ENCODE results near the gene CSNK2A2.

DNA sequence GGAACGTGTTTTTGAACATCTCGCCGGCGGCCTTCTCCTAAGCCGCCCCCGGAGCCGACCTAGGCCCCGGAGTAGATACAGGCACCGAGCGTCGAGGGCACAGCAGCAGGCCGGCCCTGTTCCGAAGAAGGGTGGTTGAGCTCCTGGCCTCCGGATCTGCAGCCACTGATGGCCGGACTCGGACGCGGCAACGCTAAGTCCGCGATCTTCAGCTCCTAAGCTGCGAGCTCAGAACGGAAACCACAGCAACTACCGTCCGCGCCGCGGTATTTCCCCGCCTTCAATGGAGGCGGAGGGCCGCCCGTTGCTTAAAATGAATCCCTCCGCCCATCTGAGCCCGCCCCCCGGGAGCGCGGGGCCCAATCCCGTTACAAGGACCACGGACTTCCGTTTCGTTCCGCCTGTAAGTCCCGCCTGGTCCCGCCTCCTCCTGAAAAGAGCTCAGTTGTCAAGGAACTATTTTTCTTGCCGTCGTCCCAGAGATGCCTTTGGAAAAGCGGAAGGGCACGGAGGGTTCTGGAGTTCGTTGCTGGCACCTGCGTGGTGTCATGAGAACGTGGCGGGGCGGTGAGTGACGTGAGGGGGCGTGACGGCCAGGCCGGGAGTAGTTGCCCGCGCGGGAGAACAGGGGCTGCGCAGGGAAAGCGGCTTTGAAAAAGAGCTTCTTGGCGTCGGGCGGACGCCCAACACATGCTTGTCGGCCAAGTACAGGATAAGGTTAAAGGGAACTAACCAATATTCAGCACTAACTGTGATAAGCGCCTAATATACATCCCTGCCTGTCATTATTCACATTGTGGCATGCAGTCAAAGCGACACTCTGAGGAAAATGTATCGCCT, 68.6 kb downstream of the CSNK2A2 start, which contains the start of gene CFAP20:
- TF ChIP-seq, protein P1, sequence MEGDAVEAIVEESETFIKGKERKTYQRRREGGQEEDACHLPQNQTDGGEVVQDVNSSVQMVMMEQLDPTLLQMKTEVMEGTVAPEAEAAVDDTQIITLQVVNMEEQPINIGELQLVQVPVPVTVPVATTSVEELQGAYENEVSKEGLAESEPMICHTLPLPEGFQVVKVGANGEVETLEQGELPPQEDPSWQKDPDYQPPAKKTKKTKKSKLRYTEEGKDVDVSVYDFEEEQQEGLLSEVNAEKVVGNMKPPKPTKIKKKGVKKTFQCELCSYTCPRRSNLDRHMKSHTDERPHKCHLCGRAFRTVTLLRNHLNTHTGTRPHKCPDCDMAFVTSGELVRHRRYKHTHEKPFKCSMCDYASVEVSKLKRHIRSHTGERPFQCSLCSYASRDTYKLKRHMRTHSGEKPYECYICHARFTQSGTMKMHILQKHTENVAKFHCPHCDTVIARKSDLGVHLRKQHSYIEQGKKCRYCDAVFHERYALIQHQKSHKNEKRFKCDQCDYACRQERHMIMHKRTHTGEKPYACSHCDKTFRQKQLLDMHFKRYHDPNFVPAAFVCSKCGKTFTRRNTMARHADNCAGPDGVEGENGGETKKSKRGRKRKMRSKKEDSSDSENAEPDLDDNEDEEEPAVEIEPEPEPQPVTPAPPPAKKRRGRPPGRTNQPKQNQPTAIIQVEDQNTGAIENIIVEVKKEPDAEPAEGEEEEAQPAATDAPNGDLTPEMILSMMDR (IDR thresholded peaks at IDR 0.05; ENCODE audit: extremely low read depth in 1 of 2, insufficient read depth in 1 of 2, low read depth in 1 of 2, low read length in 2 of 2) = no peak
- TF ChIP-seq POLR2A (IDR thresholded peaks at IDR 0.05; ENCODE audit: low read depth, low read length) = peak; percentile 68

Data from endothelial cell of umbilical vein (primary cell).